SK-N-SH (cell line): Measurements from ENCODE around the gene POU2F1. TPM values are rescaled to one million over a fixed set of nuclear protein-coding genes. Genes with fewer than 3 reads are reported as not detected.
"Not testable (repeated sequence)": the region's sequence is repeated elsewhere in the genome, so short reads cannot be mapped to it uniquely, and the experiment has no call there.

Experiments used
- CTCF ChIA-PET: fragments of 300-600, 350-600 bp; formaldehyde crosslinking; extraction: SDS; loops from one replicate; lab custom pipeline; 2021; lab: Yijun Ruan, JAX
- POLR2A ChIA-PET: fragments of 350-600 bp; sonication (Branson Sonifier 250); formaldehyde crosslinking; extraction: SDS; loops from one replicate; lab custom pipeline; 2020; ENCODE audit warnings: antibody characterized with exemption, inconsistent platforms; lab: Yijun Ruan, JAX
- DNase-seq: peaks from one replicate; pipeline ENCODE4 v3.0.0; 2012
- H2AFZ ChIP-seq: fragments of 200-600 bp; sonication (generic); 2 replicates; pipeline ENCODE4 v1.8.1; 2016; ENCODE audit warnings: antibody characterized with exemption, mild to moderate bottlenecking, low read depth
- H3F3A ChIP-seq: fragments of 200-600 bp; sonication (generic); replicated peaks from 2 replicates; pipeline ENCODE3; 2016; ENCODE audit warnings: antibody characterized with exemption, mild to moderate bottlenecking; ENCODE audit not compliant: insufficient read depth
- H3K27ac ChIP-seq, 2 experiments: fragments of 200-500 bp in 1 of 2; fragments of 200-600 bp in 1 of 2; sonication (Bioruptor generic) in 1 of 2; sonication (generic), shearing (Covaris generic) in 1 of 2; 2 replicates each; pipeline versions ENCODE4 v1.5.1 to v1.6.1; 2014 to 2016; ENCODE audit warnings: low read depth in 2 of 2, inconsistent platforms in 1 of 2, low read length in 1 of 2, mild to moderate bottlenecking in 1 of 2, mixed read lengths in 1 of 2
- H3K27me3 ChIP-seq: fragments of 200-600 bp; sonication (generic), shearing (Covaris generic); 2 replicates; pipeline ENCODE4 v1.6.1; 2016; ENCODE audit warnings: mixed run types; ENCODE audit not compliant: insufficient read depth
- H3K36me3 ChIP-seq, 2 experiments: fragments of 200-500 bp in 1 of 2; fragments of 200-600 bp in 1 of 2; sonication (Bioruptor generic) in 1 of 2; sonication (generic) in 1 of 2; replicated peaks in 1 of 2; 2 replicates each; pipeline versions ENCODE3 to v1.5.1; 2014 to 2016; ENCODE audit warnings: low read length in 1 of 2, mild to moderate bottlenecking in 1 of 2; ENCODE audit not compliant: insufficient read depth in 2 of 2, control insufficient read depth in 1 of 2
- H3K4me1 ChIP-seq, 2 experiments: fragments of 200-500 bp in 1 of 2; fragments of 200-600 bp in 1 of 2; sonication (Bioruptor generic) in 1 of 2; sonication (generic), shearing (Covaris generic) in 1 of 2; 2 replicates each; pipeline versions ENCODE4 v1.5.1 to v1.6.1; 2014 to 2016; ENCODE audit warnings: low read depth in 1 of 2, low read length in 1 of 2, mixed run types in 1 of 2; ENCODE audit not compliant: insufficient read depth in 2 of 2, control insufficient read depth in 1 of 2
- H3K4me2 ChIP-seq: fragments of 200-600 bp; sonication (generic), shearing (Covaris generic); 2 replicates; pipeline ENCODE4 v1.6.1; 2017; ENCODE audit warnings: mixed run types
- H3K4me3 ChIP-seq, 2 experiments: fragments of 200-500 bp in 1 of 2; fragments of 200-600 bp in 1 of 2; sonication (Bioruptor generic) in 1 of 2; sonication (generic), shearing (Covaris generic) in 1 of 2; 2 replicates each; pipeline versions ENCODE4 v1.5.1 to v1.8.1; 2014 to 2016; ENCODE audit warnings: low read depth in 2 of 2, inconsistent platforms in 1 of 2, low read length in 1 of 2, mild to moderate bottlenecking in 1 of 2, mixed read lengths in 1 of 2, moderate library complexity in 1 of 2
- H3K79me2 ChIP-seq: fragments of 200-600 bp; sonication (generic); 2 replicates; pipeline ENCODE4 v1.8.1; 2017; ENCODE audit warnings: mild to moderate bottlenecking; ENCODE audit not compliant: insufficient read depth
- H3K9ac ChIP-seq: fragments of 200-600 bp; sonication (generic); 2 replicates; pipeline ENCODE4 v1.6.1; 2017; ENCODE audit warnings: mixed run types
- H3K9me2 ChIP-seq: fragments of 200-600 bp; sonication (generic); 2 replicates; pipeline ENCODE4 v1.6.1; 2017; ENCODE audit warnings: mixed run types
- H3K9me3 ChIP-seq: fragments of 200-600 bp; sonication (generic); 2 replicates; pipeline ENCODE4 v1.6.1; 2017; ENCODE audit warnings: mixed run types, mild to moderate bottlenecking, moderate library complexity
- H4K20me1 ChIP-seq: fragments of 200-600 bp; sonication (generic); 2 replicates; pipeline ENCODE4 v1.6.1; 2017; ENCODE audit warnings: mild to moderate bottlenecking, mixed run types; ENCODE audit not compliant: insufficient read depth
- CHD2 ChIP-seq: fragments of 150-350 bp; IDR thresholded peaks from 2 replicates; pipeline ENCODE4 v1.6.1; 2018; ENCODE audit warnings: low read length; ENCODE audit not compliant: partially characterized antibody
- ELF1 ChIP-seq: IDR thresholded peaks from 2 replicates; pipeline ENCODE4 v1.4.0; 2012
- EP300 ChIP-seq, 2 experiments: IDR thresholded peaks; 2 replicates each; pipeline versions ENCODE4 v1.4.0 to v1.6.1; 2012; ENCODE audit warnings: borderline replicate concordance in 1 of 2, low read depth in 1 of 2, low read length in 1 of 2
- EZH2phosphoT487 ChIP-seq: fragments of 200-600 bp; sonication (generic); IDR thresholded peaks from 2 replicates; pipeline ENCODE4 v1.6.1; 2017; ENCODE audit warnings: low read depth, mixed run types, mild to moderate bottlenecking, antibody characterized with exemption, moderate library complexity, borderline replicate concordance
- GABPA ChIP-seq: IDR thresholded peaks from 2 replicates; pipeline ENCODE4 v1.4.0; 2012; ENCODE audit warnings: low read depth, mild to moderate bottlenecking
- RCOR1 ChIP-seq: fragments of 150-350 bp; IDR thresholded peaks from 2 replicates; pipeline ENCODE4 v1.6.1; 2017; ENCODE audit warnings: antibody characterized with exemption, low read length
- REST ChIP-seq: IDR thresholded peaks from 2 replicates; pipeline ENCODE4 v1.6.1; 2012; ENCODE audit warnings: mild to moderate bottlenecking, low read depth, low read length, moderate library complexity
- RXRA ChIP-seq: IDR thresholded peaks from 2 replicates; pipeline ENCODE4 v1.4.0; 2012; ENCODE audit warnings: low read depth, mild to moderate bottlenecking, borderline replicate concordance
- SMC3 ChIP-seq: IDR thresholded peaks from 2 replicates; pipeline ENCODE4 v1.6.1; 2012; ENCODE audit warnings: low read depth, low read length, improper control_type of control experiment
- TCF12 ChIP-seq: IDR thresholded peaks from 2 replicates; pipeline ENCODE4 v1.4.0; 2012
- USF1 ChIP-seq: IDR thresholded peaks from 2 replicates; pipeline ENCODE4 v1.4.0; 2012; ENCODE audit warnings: low read depth, borderline replicate concordance
- WGBS: methylation state at CpG from one replicate; pipeline ENCODE4 v1.1.6; 2017; ENCODE audit warnings: low lambda C conversion rate; 5-methylcytosine and 5-hydroxymethylcytosine counted together
- polyA plus RNA-seq, 3 experiments: library from polyadenylated mRNA; depleted of rRNA; stranded (reverse); fragments of >200 nt; gene quantifications; 2 replicates each; pipeline ENCODE4 v1.2.3, GENCODE V29; 2012

Gene POU2F1
- polyA plus RNA-seq, 1 of the 3 experiments (the other 2 are of a cell fraction), result 1.2 TPM

- H3K9me2 ChIP-seq, H3K9ac ChIP-seq, H3K4me3 ChIP-seq, H3K4me2 ChIP-seq, H3K9me3 ChIP-seq, H3K27ac ChIP-seq, H3K36me3 ChIP-seq, H3K27me3 ChIP-seq, POLR2A ChIA-PET, H2AFZ ChIP-seq, CTCF ChIA-PET, DNase-seq, H3F3A ChIP-seq: not testable (repeated sequence)
- peaks cover 12% of the 10 kb centered on the region; the same call in 1 of the 2 replicates for H4K20me1 ChIP-seq
- peaks cover 0 to 14% of the 10 kb centered on the region in 2 experiments; a peak in 2 of 4 replicates for H3K4me1 ChIP-seq
- peaks cover 81% of the 10 kb centered on the region for H3K79me2 ChIP-seq
- 95% methylated on average over 15 of the region's 15 CpGs for WGBS
These were observed 4.1 kb downstream of the POU2F1 start for GRCh38 chr1:167224734-167225235.

GRCh38 chr1:167225920-167226319 is 5.2 kb downstream of the POU2F1 start:
- Histone ChIP-seq H3F3A (peaks cover 5% of the 10 kb centered on the region), H2AFZ (no peak overlapping the region), H3K27ac (no peak overlapping the region), H3K36me3 (no peaks in the 10 kb centered on the region), H3K79me2 (peaks cover 92% of the 10 kb centered on the region), H3K27me3 (no peaks in the 10 kb centered on the region), H3K4me3 (no peak overlapping the region), H4K20me1 (peaks cover 12% of the 10 kb centered on the region; the same call in 1 of the 2 replicates), H3K9me3 (no peaks in the 10 kb centered on the region), H3K4me2 (no peak overlapping the region), H3K4me1 (peaks cover 0 to 14% of the 10 kb centered on the region in 2 experiments; a peak in 2 of 4 replicates), H3K9me2 (no peaks in the 10 kb centered on the region), H3K9ac (no peak overlapping the region)
- ChIA-PET POLR2A (no interaction called here), CTCF (interaction anchor here (0.7 to 1.3 kb wide), 3 partner anchors 42 to 167 kb away, joined by 4 read pairs; no protein-coding TSS in a partner anchor)
- TF ChIP-seq GABPA (no peak), RCOR1 (no peak), REST (no peak), SMC3 (no peak), ELF1 (no peak), RXRA (no peak), TCF12 (no peak), EZH2phosphoT487 (no peak), USF1 (no peak), CHD2 (no peak), EP300 (IDR thresholded peaks at IDR 0.05; ENCODE audit: borderline replicate concordance in 1 of 2, low read depth in 1 of 2, low read length in 1 of 2) (no peak)
- no peak for DNase-seq
- WGBS, result 95% methylated on average over 2 of the region's 2 CpGs
